Neural progenitor cell (in vitro differentiated cells): ENCODE measurements around the gene KLRC2.

Experiments
- CTCF ChIP-seq: fragments of 200-600 bp; sonication (generic); IDR thresholded peaks from 2 replicates; pipeline ENCODE4 v1.5.1; 2017; ENCODE audit warnings: antibody characterized with exemption, mild to moderate bottlenecking
- EZH2 ChIP-seq: fragments of 200-600 bp; sonication (generic); IDR thresholded peaks from 2 replicates; pipeline ENCODE4 v1.6.1; 2017; ENCODE audit warnings: antibody characterized with exemption, mild to moderate bottlenecking, moderate library complexity
- EZH2phosphoT487 ChIP-seq: fragments of 200-600 bp; sonication (generic); IDR thresholded peaks from 2 replicates; pipeline ENCODE4 v1.6.1; 2017; ENCODE audit warnings: antibody characterized with exemption

- TF ChIP-seq CTCF = no peak
- no peak for TF ChIP-seq EZH2phosphoT487
- TF ChIP-seq EZH2 = no peak
Measured at GRCh38 chr12:10397296-10397695, 38.5 kb downstream of the KLRC2 start.
